PC-9 (cell line): Measurements from ENCODE around the gene SLC44A5. TPM values are rescaled to one million over a fixed set of nuclear protein-coding genes. Genes with fewer than 3 reads are reported as not detected.
"Not testable (repeated sequence)": the region's sequence is repeated elsewhere in the genome, so short reads cannot be mapped to it uniquely, and the experiment has no call there.

Experiments
- BruUV-seq: library from RNA; stranded (reverse); fragments of 400-500 nt; replicated peaks from 2 replicates; lab custom pipeline; 2021; lab: Mats Ljungman, UMichigan
- CTCF ChIA-PET: fragments of 300-600 bp; sonication (Branson Sonifier 250); formaldehyde crosslinking; loops from one replicate; lab custom pipeline; 2022; ENCODE audit warnings: antibody characterized with exemption; lab: Charles Lee
- POLR2A ChIA-PET: fragments of 300-600 bp; sonication (Branson Sonifier 250); formaldehyde crosslinking; loops from one replicate; lab custom pipeline; 2022; ENCODE audit warnings: antibody characterized with exemption; ENCODE audit not compliant: unreplicated experiment; lab: Charles Lee
- DNase-seq, 2 experiments: peaks; one replicate each; pipeline versions ENCODE4 v3.0.0 to v3.0.0-alpha.2; 2015 to 2022; ENCODE audit warnings: mixed read lengths in 1 of 2
- H2AFZ ChIP-seq: fragments of 200-600 bp; sonication (generic); 2 replicates; pipeline ENCODE4 v1.8.1; 2017; ENCODE audit warnings: antibody characterized with exemption
- H3F3A ChIP-seq: fragments of 200-600 bp; sonication (generic); 2 replicates; pipeline ENCODE4 v1.8.1; 2017; ENCODE audit warnings: antibody characterized with exemption, mild to moderate bottlenecking, low read depth; ENCODE audit not compliant: insufficient read depth
- H3K27ac ChIP-seq: fragments of 200-600 bp; sonication (generic); 2 replicates; pipeline ENCODE4 v1.6.1; 2016; ENCODE audit warnings: mixed run types
- H3K27me3 ChIP-seq: fragments of 200-600 bp; sonication (generic); 2 replicates; pipeline ENCODE4 v1.6.1; 2016; ENCODE audit warnings: low read depth, mixed run types; ENCODE audit not compliant: insufficient read depth
- H3K36me3 ChIP-seq: fragments of 200-600 bp; sonication (generic); 2 replicates; pipeline ENCODE4 v1.6.1; 2016; ENCODE audit warnings: low read depth, mixed run types
- H3K4me1 ChIP-seq: fragments of 200-600 bp; sonication (generic); replicated peaks from 2 replicates; pipeline ENCODE4 v1.6.1; 2016; ENCODE audit warnings: mixed run types; ENCODE audit not compliant: insufficient read depth
- H3K4me2 ChIP-seq: fragments of 200-600 bp; sonication (generic); 2 replicates; pipeline ENCODE4 v1.6.1; 2017; ENCODE audit warnings: mixed run types
- H3K4me3 ChIP-seq: fragments of 200-600 bp; sonication (generic); 2 replicates; pipeline ENCODE4 v1.6.1; 2016; ENCODE audit warnings: mixed run types
- H3K79me2 ChIP-seq: fragments of 200-600 bp; sonication (generic); 2 replicates; pipeline ENCODE4 v1.6.1; 2017; ENCODE audit warnings: low read depth, mixed run types
- H3K9me2 ChIP-seq: fragments of 200-600 bp; sonication (generic); 2 replicates; pipeline ENCODE4 v1.8.1; 2017; ENCODE audit warnings: mild to moderate bottlenecking; ENCODE audit not compliant: insufficient read depth
- H3K9me3 ChIP-seq: fragments of 200-600 bp; sonication (generic); 2 replicates; pipeline ENCODE4 v1.8.1; 2016; ENCODE audit warnings: low read depth; ENCODE audit not compliant: insufficient read depth
- H4K20me1 ChIP-seq: fragments of 200-600 bp; sonication (generic); 2 replicates; pipeline ENCODE4 v1.8.1; 2017; ENCODE audit not compliant: insufficient read depth
- CTCF ChIP-seq: fragments of 200-600 bp; sonication (generic); conservative IDR thresholded peaks from 2 replicates; pipeline ENCODE4 v1.6.1; 2017; ENCODE audit warnings: mixed run types, antibody characterized with exemption, mild to moderate bottlenecking, moderate library complexity
- EZH2 ChIP-seq: fragments of 200-600 bp; sonication (generic); IDR thresholded peaks from 2 replicates; pipeline ENCODE4 v1.8.0; 2017; ENCODE audit warnings: antibody characterized with exemption, low read depth
- intact Hi-C: fragments of 100-400 bp; cut with micrococcal nuclease; formaldehyde crosslinking; loops from one replicate; pipeline ENCODE4 v1.10.0; 2022; ENCODE audit not compliant: unreplicated experiment
- total RNA-seq: library from RNA; stranded (reverse); gene quantifications from 2 replicates; pipeline ENCODE4 v1.2.3, GENCODE V29; 2021

The SLC44A5 gene
- total RNA-seq, 1 experiment from 2014 or later: 0.09 TPM

GRCh38 chr1:75257424-75257823 is 353.5 kb downstream of the SLC44A5 start:
- H3K4me3 ChIP-seq: no peak overlapping the region
- H3K4me1 ChIP-seq: no peaks in the 10 kb centered on the region
- no peak for DNase-seq
- no peaks in the 10 kb centered on the region for H3K36me3 ChIP-seq
- no peak overlapping the region for H3K27ac ChIP-seq
- no peaks in the 10 kb centered on the region for H3K79me2 ChIP-seq
- CTCF ChIA-PET: no interaction called here
- H3K9me2 ChIP-seq: no peaks in the 10 kb centered on the region
- intact Hi-C loops: no loop called here
- H4K20me1 ChIP-seq: no peaks in the 10 kb centered on the region
- no TSS peak for BruUV-seq
- TF ChIP-seq EZH2: no peak
- TF ChIP-seq CTCF: no peak
- H3K27me3 ChIP-seq: no peaks in the 10 kb centered on the region
- H3K9me3 ChIP-seq: no peaks in the 10 kb centered on the region
- no peak overlapping the region for H3K4me2 ChIP-seq
- POLR2A ChIA-PET: interaction anchor here (0.6 kb wide), 1 partner anchor 672 kb away, joined by 3 read pairs; no protein-coding TSS in a partner anchor
- H3F3A ChIP-seq: no peaks in the 10 kb centered on the region
- H2AFZ ChIP-seq: no peak overlapping the region

- H3K36me3 ChIP-seq, CTCF ChIA-PET, H3K4me2 ChIP-seq, intact Hi-C loops, H2AFZ ChIP-seq, H3K9me2 ChIP-seq, H3K4me1 ChIP-seq, H3K27me3 ChIP-seq, H4K20me1 ChIP-seq, H3K4me3 ChIP-seq, H3K27ac ChIP-seq, H3F3A ChIP-seq, POLR2A ChIA-PET, H3K79me2 ChIP-seq, BruUV-seq, DNase-seq, H3K9me3 ChIP-seq: not testable (repeated sequence)
These were observed 360.8 kb downstream of the SLC44A5 start for GRCh38 chr1:75250114-75250513.

DNA sequence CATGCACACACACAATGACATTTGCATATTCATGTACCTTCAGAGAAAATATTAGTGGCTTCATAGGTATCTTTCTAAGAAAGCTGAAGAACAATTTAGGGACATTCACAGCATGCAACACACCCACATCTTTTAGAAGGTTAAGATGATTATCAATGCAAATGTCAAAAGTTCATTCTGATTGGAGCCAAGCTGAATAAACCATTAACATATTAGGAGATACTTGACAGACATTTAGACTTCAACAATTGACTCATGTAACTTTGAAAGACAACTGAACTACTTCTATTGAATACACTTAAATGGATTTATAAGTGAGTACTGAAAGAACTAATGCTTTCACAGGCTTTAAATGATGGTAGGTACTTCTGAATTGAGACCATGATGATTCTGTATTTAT is 365.7 kb downstream of the SLC44A5 start:
- no peak overlapping the region for H3K4me2 ChIP-seq
- H3K79me2 ChIP-seq: no peaks in the 10 kb centered on the region
- H3K4me3 ChIP-seq: no peak overlapping the region
- H3K9me2 ChIP-seq: no peaks in the 10 kb centered on the region
- TF ChIP-seq EZH2 (no peak), CTCF (no peak)
- H3K9me3 ChIP-seq: no peaks in the 10 kb centered on the region
- ChIA-PET POLR2A (no interaction called here), CTCF (no interaction called here)
- no TSS peak for BruUV-seq
- intact Hi-C loops: no loop called here
- H2AFZ ChIP-seq: no peak overlapping the region
- H3K27ac ChIP-seq: no peak overlapping the region
- H3K4me1 ChIP-seq: no peaks in the 10 kb centered on the region
- H3K27me3 ChIP-seq: no peaks in the 10 kb centered on the region
- no peaks in the 10 kb centered on the region for H3F3A ChIP-seq
- no peak for DNase-seq
- no peaks in the 10 kb centered on the region for H3K36me3 ChIP-seq
- H4K20me1 ChIP-seq: no peaks in the 10 kb centered on the region; the same call in 1 of the 2 replicates

GRCh38 chr1:75243124-75243523 is 367.8 kb downstream of the SLC44A5 start:
- no peak overlapping the region for H3K27ac ChIP-seq
- H3K4me1 ChIP-seq: no peaks in the 10 kb centered on the region
- intact Hi-C loops: no loop called here
- no peaks in the 10 kb centered on the region for H3K79me2 ChIP-seq
- no peaks in the 10 kb centered on the region; the same call in 1 of the 2 replicates for H4K20me1 ChIP-seq
- H3K9me2 ChIP-seq: no peaks in the 10 kb centered on the region
- no TSS peak for BruUV-seq
- no peaks in the 10 kb centered on the region for H3F3A ChIP-seq
- ChIA-PET CTCF (interaction anchor here (0.6 kb wide), 1 partner anchor 958 kb away, joined by 3 read pairs; no protein-coding TSS in a partner anchor), POLR2A (no interaction called here)
- TF ChIP-seq CTCF: no peak
- TF ChIP-seq EZH2: no peak
- no peak for DNase-seq
- H2AFZ ChIP-seq: no peak overlapping the region
- H3K4me3 ChIP-seq: no peak overlapping the region
- no peaks in the 10 kb centered on the region for H3K9me3 ChIP-seq
- H3K36me3 ChIP-seq: no peaks in the 10 kb centered on the region
- no peak overlapping the region for H3K4me2 ChIP-seq
- H3K27me3 ChIP-seq: no peaks in the 10 kb centered on the region
